Ascending aorta (tissue), 2 donors: ENCODE measurements around the gene MRPL58. TPM values are rescaled to one million over a fixed set of nuclear protein-coding genes. Genes with fewer than 3 reads are reported as not detected.

Source experiments
- DNase-seq, 2 donors: peaks; one replicate each; pipeline ENCODE4 v3.0.0-alpha.2; 2019; ENCODE audit warnings: low spot score in 2 of 2
- H3K27ac ChIP-seq, 2 donors: fragments of 200-600 bp; sonication (generic); one replicate each; pipeline ENCODE4 v1.5.1; 2016 to 2017; ENCODE audit warnings: mild to moderate bottlenecking in 1 of 2
- H3K27me3 ChIP-seq: fragments of 200-600 bp; sonication (generic); one replicate; pipeline ENCODE4 v1.5.1; 2017
- H3K36me3 ChIP-seq, 2 donors: fragments of 200-600 bp; sonication (generic); one replicate each; pipeline ENCODE4 v1.5.1; 2016
- H3K4me1 ChIP-seq, 2 donors: fragments of 200-600 bp; sonication (generic); one replicate each; pipeline ENCODE4 v1.5.1; 2016 to 2017; ENCODE audit warnings: mild to moderate bottlenecking in 1 of 2
- H3K4me3 ChIP-seq, 2 donors: fragments of 200-600 bp; sonication (generic); one replicate each; pipeline ENCODE4 v1.5.1; 2016 to 2017; ENCODE audit warnings: mild to moderate bottlenecking in 1 of 2
- H3K9me3 ChIP-seq, 2 donors: fragments of 200-600 bp; sonication (generic); one replicate each; pipeline ENCODE4 v1.5.1; 2016
- intact Hi-C: fragments of 100-400 bp; cut with DNase I; formaldehyde crosslinking; loops from one replicate; pipeline ENCODE4 v1.15.1; 2023
- total RNA-seq: library from RNA; depleted of rRNA; stranded (reverse); fragments of >200 nt; gene quantifications from one replicate; pipeline ENCODE4 v1.1.0, GENCODE V29; 2016
- TF ChIP-seq, protein P1 (sequence below), 3 experiments: fragments of 200-600 bp in 2 of 3; fragments of 450-650 bp in 1 of 3; sonication (generic) in 2 of 3; IDR thresholded peaks; one replicate each; pipeline ENCODE4 v1.5.1; 2016 to 2019; ENCODE audit warnings: antibody characterized with exemption in 3 of 3, mild to moderate bottlenecking in 1 of 3, moderate library complexity in 1 of 3

MRPL58 gene
- total RNA-seq, 1 donor from 2014 or later, result 14.5 TPM

GRCh38 chr17:74990581-74991105 is 21.8 kb upstream of the MRPL58 start:
- DNase-seq, result no peak
- Histone ChIP-seq H3K27ac (no peak overlapping the region), H3K9me3 (no peaks in the 10 kb centered on the region), H3K4me1 (peaks cover 3 to 6% of the 10 kb centered on the region in 2 donors), H3K27me3 (no peaks in the 10 kb centered on the region), H3K4me3 (no peak overlapping the region), H3K36me3 (no peaks in the 10 kb centered on the region)
- TF ChIP-seq, protein P1, sequence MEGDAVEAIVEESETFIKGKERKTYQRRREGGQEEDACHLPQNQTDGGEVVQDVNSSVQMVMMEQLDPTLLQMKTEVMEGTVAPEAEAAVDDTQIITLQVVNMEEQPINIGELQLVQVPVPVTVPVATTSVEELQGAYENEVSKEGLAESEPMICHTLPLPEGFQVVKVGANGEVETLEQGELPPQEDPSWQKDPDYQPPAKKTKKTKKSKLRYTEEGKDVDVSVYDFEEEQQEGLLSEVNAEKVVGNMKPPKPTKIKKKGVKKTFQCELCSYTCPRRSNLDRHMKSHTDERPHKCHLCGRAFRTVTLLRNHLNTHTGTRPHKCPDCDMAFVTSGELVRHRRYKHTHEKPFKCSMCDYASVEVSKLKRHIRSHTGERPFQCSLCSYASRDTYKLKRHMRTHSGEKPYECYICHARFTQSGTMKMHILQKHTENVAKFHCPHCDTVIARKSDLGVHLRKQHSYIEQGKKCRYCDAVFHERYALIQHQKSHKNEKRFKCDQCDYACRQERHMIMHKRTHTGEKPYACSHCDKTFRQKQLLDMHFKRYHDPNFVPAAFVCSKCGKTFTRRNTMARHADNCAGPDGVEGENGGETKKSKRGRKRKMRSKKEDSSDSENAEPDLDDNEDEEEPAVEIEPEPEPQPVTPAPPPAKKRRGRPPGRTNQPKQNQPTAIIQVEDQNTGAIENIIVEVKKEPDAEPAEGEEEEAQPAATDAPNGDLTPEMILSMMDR (IDR thresholded peaks at IDR 0.05), result no peak
- intact Hi-C loops, result no loop called here

DNA sequence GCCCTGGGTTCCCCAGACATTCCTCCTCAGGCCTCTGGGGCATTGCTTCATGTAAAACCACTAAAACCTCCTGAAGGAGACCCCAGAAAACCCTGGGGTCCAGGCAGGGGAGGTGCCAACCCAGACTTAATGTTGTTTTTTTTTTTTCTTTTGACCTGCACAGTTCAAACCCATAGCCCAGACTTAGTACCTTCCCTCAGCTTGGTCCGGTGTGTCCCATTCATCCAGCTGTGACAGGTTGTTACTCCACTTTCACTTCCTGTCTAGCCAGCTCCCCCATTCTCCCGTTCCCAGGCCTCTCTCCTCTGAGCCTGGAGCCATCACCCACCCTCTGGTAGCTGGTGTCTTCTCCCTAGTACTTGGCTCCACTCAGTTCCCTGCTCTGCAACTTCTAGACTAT is 20.2 kb upstream of the MRPL58 start:
- H3K36me3 ChIP-seq, result no peaks in the 10 kb centered on the region
- no peak overlapping the region for H3K4me3 ChIP-seq
- no peaks in the 10 kb centered on the region for H3K9me3 ChIP-seq
- TF ChIP-seq, protein P1 (IDR thresholded peaks at IDR 0.05), result no peak
- DNase-seq, result no peak
- intact Hi-C loops, result no loop called here
- H3K27ac ChIP-seq, result no peak overlapping the region
- H3K4me1 ChIP-seq, result peaks cover 3% of the 10 kb centered on the region in 2 donors
- no peaks in the 10 kb centered on the region for H3K27me3 ChIP-seq

DNA sequence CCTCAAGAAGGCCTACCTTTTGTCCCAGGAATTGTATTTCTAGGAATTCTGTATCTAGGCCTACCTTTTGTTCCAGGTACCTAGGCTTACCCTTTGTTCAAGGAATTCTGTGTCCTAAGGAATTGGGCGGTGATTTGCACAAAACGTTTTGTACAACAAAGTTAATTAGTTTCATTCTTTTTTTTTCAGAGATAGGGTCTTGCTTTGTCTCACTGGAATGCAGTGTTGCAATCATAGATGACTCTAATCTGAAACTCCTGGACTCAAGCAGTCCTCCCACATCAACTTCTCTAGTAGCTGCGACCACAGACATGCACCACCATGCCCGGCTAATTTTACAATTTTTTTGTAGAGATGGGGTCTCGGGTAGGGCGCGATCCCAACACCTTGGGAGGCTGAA is 18.0 kb upstream of the MRPL58 start:
- intact Hi-C loops, result no loop called here
- Histone ChIP-seq H3K36me3 (peaks cover under 1 to 2% of the 10 kb centered on the region in 2 donors), H3K4me3 (no peak overlapping the region), H3K9me3 (no peaks in the 10 kb centered on the region), H3K4me1 (no peaks in the 10 kb centered on the region), H3K27ac (no peak overlapping the region), H3K27me3 (no peaks in the 10 kb centered on the region)
- DNase-seq, result no peak
- TF ChIP-seq, protein P1 (IDR thresholded peaks at IDR 0.05), result no peak

DNA sequence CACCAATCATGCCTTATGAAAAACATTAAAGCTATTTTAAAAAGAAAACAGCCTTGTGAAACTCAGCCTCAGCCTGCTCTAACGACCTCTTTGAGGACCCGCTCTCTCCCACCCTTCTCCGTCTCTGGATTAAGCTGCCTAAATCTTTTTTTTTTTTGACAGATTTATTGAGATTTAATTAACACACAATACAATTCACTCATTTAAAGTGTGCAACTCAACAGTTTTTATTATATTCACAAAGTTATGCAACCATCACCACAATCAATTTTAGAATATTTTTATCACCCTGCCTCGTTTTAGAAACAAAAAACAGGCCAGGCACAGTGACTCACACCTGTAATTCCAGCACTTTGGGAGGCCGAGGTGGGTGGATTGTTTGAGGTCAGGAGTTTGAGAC is 16.6 kb upstream of the MRPL58 start:
- TF ChIP-seq, protein P1 (IDR thresholded peaks at IDR 0.05), result no peak
- H3K4me3 ChIP-seq, result no peak overlapping the region
- peaks cover 7 to 14% of the 10 kb centered on the region in 2 donors for H3K36me3 ChIP-seq
- no peak for DNase-seq
- no peak overlapping the region for H3K27ac ChIP-seq
- no peaks in the 10 kb centered on the region for H3K27me3 ChIP-seq
- intact Hi-C loops, result no loop called here
- H3K4me1 ChIP-seq, result no peaks in the 10 kb centered on the region
- H3K9me3 ChIP-seq, result no peaks in the 10 kb centered on the region

DNA sequence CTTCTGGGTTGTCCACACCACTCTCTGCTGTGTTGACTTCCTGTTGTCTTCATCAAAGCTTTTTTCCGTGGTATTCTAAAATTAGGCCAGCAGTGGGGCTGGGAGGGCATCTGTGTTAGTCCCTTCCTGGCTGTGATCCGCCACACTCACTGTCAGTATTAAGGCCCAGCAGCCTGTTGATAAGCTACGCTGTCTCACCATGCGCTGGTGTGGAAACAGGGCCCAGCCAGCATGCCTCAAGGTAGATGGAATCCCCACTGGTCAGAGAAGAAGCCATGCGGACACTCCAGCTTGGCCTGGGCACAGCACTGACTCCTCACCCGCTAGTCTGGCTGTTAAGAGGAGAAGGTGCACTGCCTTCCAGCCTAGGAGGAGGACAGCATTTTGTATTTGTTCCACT is 13.7 kb upstream of the MRPL58 start:
- H3K27ac ChIP-seq, result no peak overlapping the region
- DNase-seq, result no peak
- H3K27me3 ChIP-seq, result no peaks in the 10 kb centered on the region
- no peaks in the 10 kb centered on the region for H3K4me1 ChIP-seq
- intact Hi-C loops, result no loop called here
- TF ChIP-seq, protein P1 (IDR thresholded peaks at IDR 0.05), result no peak
- peaks cover 32 to 43% of the 10 kb centered on the region in 2 donors for H3K36me3 ChIP-seq
- no peak overlapping the region for H3K4me3 ChIP-seq
- H3K9me3 ChIP-seq, result no peaks in the 10 kb centered on the region

- Histone ChIP-seq H3K27me3 (no peaks in the 10 kb centered on the region), H3K27ac (no peak overlapping the region), H3K36me3 (peaks cover 39 to 49% of the 10 kb centered on the region in 2 donors), H3K4me1 (no peaks in the 10 kb centered on the region), H3K4me3 (no peak overlapping the region), H3K9me3 (no peaks in the 10 kb centered on the region)
- TF ChIP-seq, protein P1 (IDR thresholded peaks at IDR 0.05), result no peak
- DNase-seq, result no peak
- intact Hi-C loops, result no loop called here
Observed at GRCh38 chr17:74999523-74999922, 12.9 kb upstream of the MRPL58 start.
